Fibroblast of mammary gland (primary cell): ENCODE data around the gene CDK15.

ENCODE experiments used
- DNase-seq: peaks from one replicate; pipeline ENCODE4 v3.0.0-alpha.2; 2010; ENCODE audit warnings: low read depth
- H3K4me3 ChIP-seq: 2 replicates; pipeline ENCODE4 v1.5.1; 2011; ENCODE audit warnings: low read depth, mild to moderate bottlenecking, low read length, moderate library complexity; ENCODE audit not compliant: control insufficient read depth
- TF ChIP-seq, protein P1 (sequence below): conservative IDR thresholded peaks from 2 replicates; pipeline ENCODE4 v1.5.1; 2011; ENCODE audit warnings: low read depth, low read length, inconsistent platforms; ENCODE audit not compliant: control insufficient read depth, insufficient read depth

The CDK15 gene

DNA sequence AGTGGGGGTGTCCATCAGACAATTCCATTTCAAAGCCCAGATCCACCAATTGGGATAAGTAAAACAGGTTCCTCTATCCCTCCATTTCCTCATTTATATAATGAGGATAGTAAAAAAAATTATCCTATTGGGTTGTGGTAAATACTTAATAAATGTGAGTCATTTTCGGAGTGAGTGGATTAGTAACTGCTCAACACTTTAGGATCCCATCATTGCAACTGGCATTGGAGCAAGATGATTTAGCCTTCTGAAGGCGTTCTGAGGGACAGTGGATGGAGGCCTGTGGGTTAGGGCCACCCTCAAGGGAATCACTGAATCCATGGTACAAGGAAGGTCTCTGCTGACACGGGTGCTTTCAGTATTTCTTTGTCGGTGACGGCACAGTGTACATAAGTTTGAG is 118.7 kb downstream of the CDK15 start:
- DNase-seq: peak; percentile 49
- no peak overlapping the region for H3K4me3 ChIP-seq
- TF ChIP-seq, protein P1, sequence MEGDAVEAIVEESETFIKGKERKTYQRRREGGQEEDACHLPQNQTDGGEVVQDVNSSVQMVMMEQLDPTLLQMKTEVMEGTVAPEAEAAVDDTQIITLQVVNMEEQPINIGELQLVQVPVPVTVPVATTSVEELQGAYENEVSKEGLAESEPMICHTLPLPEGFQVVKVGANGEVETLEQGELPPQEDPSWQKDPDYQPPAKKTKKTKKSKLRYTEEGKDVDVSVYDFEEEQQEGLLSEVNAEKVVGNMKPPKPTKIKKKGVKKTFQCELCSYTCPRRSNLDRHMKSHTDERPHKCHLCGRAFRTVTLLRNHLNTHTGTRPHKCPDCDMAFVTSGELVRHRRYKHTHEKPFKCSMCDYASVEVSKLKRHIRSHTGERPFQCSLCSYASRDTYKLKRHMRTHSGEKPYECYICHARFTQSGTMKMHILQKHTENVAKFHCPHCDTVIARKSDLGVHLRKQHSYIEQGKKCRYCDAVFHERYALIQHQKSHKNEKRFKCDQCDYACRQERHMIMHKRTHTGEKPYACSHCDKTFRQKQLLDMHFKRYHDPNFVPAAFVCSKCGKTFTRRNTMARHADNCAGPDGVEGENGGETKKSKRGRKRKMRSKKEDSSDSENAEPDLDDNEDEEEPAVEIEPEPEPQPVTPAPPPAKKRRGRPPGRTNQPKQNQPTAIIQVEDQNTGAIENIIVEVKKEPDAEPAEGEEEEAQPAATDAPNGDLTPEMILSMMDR: no peak

DNA sequence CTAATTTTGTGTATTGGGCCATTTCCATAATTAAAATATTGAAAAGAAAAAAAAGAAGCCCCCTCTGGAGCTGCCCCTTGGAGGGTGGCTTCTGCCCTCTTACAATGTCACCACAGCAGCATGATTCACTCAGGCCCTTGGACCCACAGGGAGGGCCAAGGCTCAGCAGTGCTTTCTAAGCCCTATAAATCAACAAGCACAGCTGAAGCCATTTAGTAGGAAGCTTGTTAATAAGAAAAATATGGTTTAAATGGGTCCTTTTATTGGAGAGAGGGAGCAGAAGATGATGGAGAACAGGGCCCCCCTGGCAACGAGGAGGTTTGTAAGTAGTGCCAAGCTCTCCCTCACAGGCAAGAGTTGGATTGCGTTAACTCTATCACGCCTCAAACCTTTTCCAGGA is 119.7 kb downstream of the CDK15 start:
- no peak overlapping the region for H3K4me3 ChIP-seq
- DNase-seq: peak; percentile 38
- TF ChIP-seq, protein P1: no peak

DNA sequence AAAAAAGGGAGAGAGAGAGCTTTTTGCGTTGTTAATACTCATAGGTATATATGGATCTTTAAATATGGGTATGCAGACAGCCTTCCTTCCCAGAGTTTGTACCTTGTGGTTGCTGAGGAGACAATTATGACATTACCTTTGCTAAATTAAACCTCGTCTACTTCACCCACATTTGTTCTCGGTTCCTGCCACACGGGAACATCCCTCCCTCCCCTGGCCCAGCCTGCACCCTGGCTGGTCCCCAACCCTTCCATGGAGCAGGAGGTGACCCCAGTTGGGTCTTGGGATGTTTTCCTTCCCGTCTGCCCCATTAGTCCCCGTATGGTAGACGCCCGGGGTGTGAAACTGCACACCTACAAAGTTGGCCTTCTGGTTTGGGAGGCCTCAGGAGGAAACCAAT is 122.0 kb downstream of the CDK15 start:
- TF ChIP-seq, protein P1: no peak

DNA sequence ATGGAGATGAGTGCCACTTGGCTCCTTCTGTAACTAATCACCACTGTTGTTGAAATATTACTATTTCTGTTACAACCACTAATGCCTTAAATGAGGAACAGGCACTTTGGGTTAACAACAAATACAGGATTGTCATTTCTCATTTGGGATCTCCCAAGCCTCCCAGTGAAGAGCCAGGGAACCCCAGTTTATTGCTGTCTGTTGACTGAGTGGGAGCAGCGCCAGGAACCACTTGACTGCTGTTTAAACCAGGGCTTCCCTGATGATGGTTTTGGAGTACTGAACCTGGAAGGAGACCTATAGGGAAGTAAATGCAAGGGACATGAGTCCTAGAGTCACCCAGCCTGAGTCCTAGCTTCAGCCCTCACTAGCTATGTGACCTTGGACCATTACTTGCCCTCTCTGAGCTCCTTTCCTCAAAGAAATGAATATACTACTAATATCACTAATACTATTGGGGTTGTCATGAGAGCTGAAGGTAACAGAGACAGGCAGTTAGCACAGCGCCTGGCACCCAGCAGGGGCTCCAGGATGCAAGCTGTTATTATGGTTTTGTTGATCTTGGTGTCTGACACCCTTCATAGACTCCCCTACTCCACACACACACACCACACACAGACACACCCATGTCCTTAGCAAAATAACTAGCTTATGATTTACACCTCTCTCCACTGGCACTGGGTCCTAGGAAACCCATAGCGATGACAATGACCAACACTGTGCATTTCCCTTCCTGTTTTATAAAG is 123.1 kb downstream of the CDK15 start:
- no peak for DNase-seq
- TF ChIP-seq, protein P1: no peak
- no peak overlapping the region for H3K4me3 ChIP-seq

More for the DNA sequence above, 122.0 kb downstream of the CDK15 start:
- H3K4me3 ChIP-seq: no peak overlapping the region
- no peak for DNase-seq

DNA sequence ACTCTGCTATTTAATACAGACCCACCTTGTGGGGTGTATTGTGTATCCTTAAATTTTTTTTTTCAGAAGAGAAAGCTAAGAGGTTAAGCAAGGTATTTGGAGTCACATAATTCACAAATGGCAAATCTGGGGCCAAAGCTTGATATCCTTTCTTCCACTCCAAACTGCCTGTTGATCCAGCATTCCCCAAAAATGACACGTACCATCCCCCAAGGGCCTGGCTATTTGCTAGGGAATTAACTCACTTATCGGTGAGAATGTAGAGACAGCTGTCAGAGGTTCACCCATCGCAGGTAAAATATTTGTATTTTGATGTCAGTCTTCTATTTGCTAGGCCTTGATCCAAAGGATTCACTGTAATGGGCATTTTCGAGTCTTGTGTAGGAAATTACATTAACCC is 123.7 kb downstream of the CDK15 start:
- TF ChIP-seq, protein P1: no peak
- H3K4me3 ChIP-seq: no peak overlapping the region
- DNase-seq: no peak

DNA sequence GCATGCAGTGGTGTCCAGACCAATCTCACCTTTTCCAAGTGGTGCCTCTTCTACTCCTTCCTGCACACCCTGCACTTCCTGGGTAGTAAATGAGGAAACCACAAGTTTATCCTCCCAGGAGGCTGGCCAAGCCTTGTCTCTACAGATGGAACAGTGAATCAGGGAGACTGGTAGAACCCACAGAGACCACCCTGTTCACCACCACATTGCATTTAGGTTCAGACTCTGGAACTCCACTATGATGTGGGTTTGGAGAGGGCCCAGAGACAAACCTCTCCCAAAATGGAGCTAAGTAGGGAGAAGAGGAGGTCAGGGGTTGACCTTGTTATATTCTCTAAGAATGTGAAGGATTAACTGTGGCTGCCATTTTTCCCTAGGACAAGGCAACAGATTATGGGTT is 124.5 kb downstream of the CDK15 start:
- DNase-seq: no peak
- no peak overlapping the region for H3K4me3 ChIP-seq
- TF ChIP-seq, protein P1: no peak
